HEK293 (cell line): Measurements from ENCODE around the gene OR4M1.
"Not testable (repeated sequence)": the region's sequence is repeated elsewhere in the genome, so short reads cannot be mapped to it uniquely, and the experiment has no call there.

Experiments
- CTCF ChIA-PET: fragments of 350-600 bp; formaldehyde crosslinking; extraction: SDS; loops from one replicate; lab custom pipeline; 2021; ENCODE audit warnings: antibody characterized with exemption; lab: Yijun Ruan, JAX
- POLR2A ChIA-PET: fragments of 300-600 bp; formaldehyde crosslinking; extraction: SDS; loops from one replicate; lab custom pipeline; 2020; ENCODE audit warnings: antibody characterized with exemption, inconsistent platforms; lab: Yijun Ruan, JAX
- H3K27ac ChIP-seq: fragments of 200-500 bp; sonication (Bioruptor generic); 2 replicates; pipeline ENCODE4 v1.5.1; 2014; ENCODE audit warnings: low read depth, low read length, control low read depth, inconsistent platforms; ENCODE audit errors: extremely low read depth
- H3K36me3 ChIP-seq, 2 experiments: fragments of 200-500 bp in 1 of 2; sonication (Bioruptor generic) in 1 of 2; 1 replicate in 1 of 2; 2 replicates in 1 of 2; pipeline ENCODE4 v1.5.1; 2014 to 2017; ENCODE audit warnings: inconsistent platforms in 2 of 2, low read length in 2 of 2; ENCODE audit not compliant: control insufficient read depth in 2 of 2, insufficient read depth in 1 of 2
- H3K4me1 ChIP-seq: fragments of 200-500 bp; sonication (Bioruptor generic); 2 replicates; pipeline ENCODE4 v1.5.1; 2014; ENCODE audit warnings: mild to moderate bottlenecking, low read length, inconsistent platforms; ENCODE audit not compliant: control insufficient read depth, insufficient read depth
- H3K4me3 ChIP-seq: 2 replicates; pipeline ENCODE4 v1.5.1; 2011; ENCODE audit warnings: low read depth, mild to moderate bottlenecking, control low read depth, low read length, moderate library complexity
- H3K9me3 ChIP-seq: fragments of 200-500 bp; sonication (Bioruptor generic); 2 replicates; pipeline ENCODE4 v1.5.1; 2014; ENCODE audit warnings: low read depth, low read length, inconsistent platforms; ENCODE audit not compliant: control insufficient read depth, insufficient read depth
- RBAK ChIP-seq: fragments of 450-650 bp; formaldehyde crosslinking; IDR thresholded peaks from 2 replicates; pipeline ENCODE4 v1.5.1; 2016; ENCODE audit warnings: missing biosample characterization, missing genetic modification characterization
- SALL2 ChIP-seq: fragments of 450-650 bp; formaldehyde crosslinking; IDR thresholded peaks from 2 replicates; pipeline ENCODE4 v1.5.0; 2017; ENCODE audit warnings: missing biosample characterization, mild to moderate bottlenecking, missing genetic modification characterization, borderline replicate concordance
- YY1 ChIP-seq: fragments of 450-650 bp; formaldehyde crosslinking; IDR thresholded peaks from 2 replicates; pipeline ENCODE4 v1.5.1; 2018; ENCODE audit warnings: missing biosample characterization, missing genetic modification characterization
- ZBTB49 ChIP-seq: fragments of 450-650 bp; formaldehyde crosslinking; IDR thresholded peaks from 2 replicates; pipeline ENCODE4 v1.5.1; 2016; ENCODE audit warnings: missing biosample characterization, missing genetic modification characterization, low read depth
- ZNF121 ChIP-seq: fragments of 450-650 bp; formaldehyde crosslinking; IDR thresholded peaks from 2 replicates; pipeline ENCODE4 v1.5.1; 2016; ENCODE audit warnings: missing biosample characterization, missing genetic modification characterization
- ZNF211 ChIP-seq: fragments of 450-650 bp; formaldehyde crosslinking; IDR thresholded peaks from 2 replicates; pipeline ENCODE4 v1.5.1; 2016; ENCODE audit warnings: low read depth, missing biosample characterization, missing genetic modification characterization
- ZNF23 ChIP-seq: fragments of 450-650 bp; formaldehyde crosslinking; IDR thresholded peaks from 2 replicates; pipeline ENCODE4 v1.5.1; 2016; ENCODE audit warnings: missing biosample characterization, missing genetic modification characterization, borderline replicate concordance
- ZNF274 ChIP-seq, 2 experiments: fragments of 200-500 bp in 1 of 2; fragments of 450-650 bp in 1 of 2; sonication (Bioruptor generic) in 1 of 2; formaldehyde crosslinking in 1 of 2; IDR thresholded peaks; 2 replicates each; pipeline versions ENCODE4 v1.5.1 to v1.6.1; 2014 to 2016; ENCODE audit warnings: borderline replicate concordance in 1 of 2, inconsistent platforms in 1 of 2, low read length in 1 of 2, missing biosample characterization in 1 of 2, missing genetic modification characterization in 1 of 2
- ZNF549 ChIP-seq: fragments of 450-650 bp; IDR thresholded peaks from 2 replicates; pipeline ENCODE4 v1.5.1; 2018; ENCODE audit warnings: missing biosample characterization, missing genetic modification characterization, mild to moderate bottlenecking, inconsistent platforms, moderate library complexity
- ZNF596 ChIP-seq: fragments of 450-650 bp; IDR thresholded peaks from 2 replicates; pipeline ENCODE4 v1.5.0; 2018; ENCODE audit warnings: missing biosample characterization, mild to moderate bottlenecking, missing genetic modification characterization, moderate library complexity
- ZNF610 ChIP-seq: fragments of 450-650 bp; formaldehyde crosslinking; IDR thresholded peaks from 2 replicates; pipeline ENCODE4 v1.5.1; 2016; ENCODE audit warnings: missing biosample characterization, missing genetic modification characterization, borderline replicate concordance
- ZNF777 ChIP-seq: fragments of 450-650 bp; formaldehyde crosslinking; IDR thresholded peaks from 2 replicates; pipeline ENCODE4 v1.5.1; 2017; ENCODE audit warnings: missing biosample characterization, missing genetic modification characterization, borderline replicate concordance
- TF ChIP-seq, protein P1 (sequence below): fragments of 450-650 bp; formaldehyde crosslinking; conservative IDR thresholded peaks from 2 replicates; pipeline ENCODE4 v1.5.1; 2016; ENCODE audit warnings: low read depth, missing biosample characterization, missing genetic modification characterization

Gene OR4M1

DNA sequence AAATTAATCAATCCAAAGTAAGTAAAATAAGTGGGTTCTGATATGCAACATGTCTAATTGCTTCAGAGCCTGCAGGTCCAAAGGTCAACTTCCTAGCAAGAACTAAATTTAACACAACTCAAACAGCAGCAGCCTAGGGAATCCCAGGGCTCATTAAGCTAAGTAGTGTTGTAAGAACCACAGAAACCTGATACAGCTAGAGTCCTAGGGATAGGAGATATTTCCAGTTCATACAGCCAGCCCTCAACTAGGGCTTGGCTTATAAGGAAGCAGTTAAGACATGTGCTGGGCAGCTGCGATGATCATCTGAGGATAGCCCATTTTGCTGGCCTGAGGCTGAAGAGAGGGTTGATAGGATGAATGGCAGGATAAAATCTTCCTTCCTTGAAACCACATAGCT is 30.0 kb upstream of the OR4M1 start, which contains the start of gene OR4Q3:
TSS of gene OR4Q3 (plus strand) at position 316 of the 400 bp plus-strand sequence.
- H3K36me3 ChIP-seq = no peaks in the 10 kb centered on the region
- no peaks in the 10 kb centered on the region for H3K4me1 ChIP-seq
- no peaks in the 10 kb centered on the region for H3K9me3 ChIP-seq
- H3K4me3 ChIP-seq = no peak within 1 kb of the TSS
- CTCF ChIA-PET = interaction anchor here (0.7 kb wide), 1 partner anchor 41 kb away, joined by 4 read pairs; no protein-coding TSS in a partner anchor
- POLR2A ChIA-PET = no interaction called here
- no peak for TF ChIP-seq ZNF121 (tag by site-specific recombination)
- 0 out of 2 replicates have a peak, but pooled peaks have one; percentile 5 for TF ChIP-seq ZNF549 (tag by site-specific recombination)
- TF ChIP-seq, all 188 proteins: peak for 1
- no peak within 1 kb of the TSS for H3K27ac ChIP-seq

- H3K9me3 ChIP-seq, H3K36me3 ChIP-seq, POLR2A ChIA-PET, H3K4me1 ChIP-seq, CTCF ChIA-PET, H3K27ac ChIP-seq, H3K4me3 ChIP-seq: not testable (repeated sequence)
Measured at GRCh38 chr14:19752316-19752715, 21.0 kb upstream of the OR4M1 start.

DNA sequence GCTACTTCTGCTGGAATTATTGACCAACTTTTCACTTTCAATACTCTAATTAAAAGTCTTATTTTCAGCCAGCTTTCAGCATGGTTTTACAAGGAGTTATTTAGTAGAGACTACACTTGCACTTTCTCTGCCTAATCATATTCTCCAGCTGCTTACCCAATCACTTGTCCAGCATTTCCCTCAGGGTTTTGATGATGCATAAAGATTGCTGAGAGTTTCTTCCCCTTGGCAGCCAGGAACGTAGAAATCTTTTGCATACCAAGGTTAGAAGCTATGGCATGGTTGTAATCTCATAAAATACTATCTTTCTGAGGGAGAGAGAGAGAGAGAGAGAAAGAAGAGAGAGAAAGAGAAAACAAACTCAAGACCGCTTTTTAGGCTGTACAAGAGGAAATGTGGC is 19.1 kb upstream of the OR4M1 start:
- Histone ChIP-seq H3K27ac (no peak overlapping the region), H3K9me3 (no peaks in the 10 kb centered on the region), H3K4me3 (no peak overlapping the region), H3K4me1 (no peaks in the 10 kb centered on the region), H3K36me3 (no peaks in the 10 kb centered on the region)
- TF ChIP-seq ZNF23 (no peak), YY1 (tag by site-specific recombination) (no peak), ZBTB49 (tag by site-specific recombination) (no peak), SALL2 (tag by site-specific recombination) (no peak), ZNF211 (tag by site-specific recombination) (no peak), ZNF596 (tag by site-specific recombination) (no peak), ZNF777 (no peak), RBAK (tag by site-specific recombination) (no peak), ZNF610 (no peak), ZNF274 (IDR thresholded peaks at IDR 0.05; ENCODE audit: low read length) (no peak), ZNF274 (tag by site-specific recombination; IDR thresholded peaks at IDR 0.05; ENCODE audit: borderline replicate concordance) (no peak)
- TF ChIP-seq, protein P1, sequence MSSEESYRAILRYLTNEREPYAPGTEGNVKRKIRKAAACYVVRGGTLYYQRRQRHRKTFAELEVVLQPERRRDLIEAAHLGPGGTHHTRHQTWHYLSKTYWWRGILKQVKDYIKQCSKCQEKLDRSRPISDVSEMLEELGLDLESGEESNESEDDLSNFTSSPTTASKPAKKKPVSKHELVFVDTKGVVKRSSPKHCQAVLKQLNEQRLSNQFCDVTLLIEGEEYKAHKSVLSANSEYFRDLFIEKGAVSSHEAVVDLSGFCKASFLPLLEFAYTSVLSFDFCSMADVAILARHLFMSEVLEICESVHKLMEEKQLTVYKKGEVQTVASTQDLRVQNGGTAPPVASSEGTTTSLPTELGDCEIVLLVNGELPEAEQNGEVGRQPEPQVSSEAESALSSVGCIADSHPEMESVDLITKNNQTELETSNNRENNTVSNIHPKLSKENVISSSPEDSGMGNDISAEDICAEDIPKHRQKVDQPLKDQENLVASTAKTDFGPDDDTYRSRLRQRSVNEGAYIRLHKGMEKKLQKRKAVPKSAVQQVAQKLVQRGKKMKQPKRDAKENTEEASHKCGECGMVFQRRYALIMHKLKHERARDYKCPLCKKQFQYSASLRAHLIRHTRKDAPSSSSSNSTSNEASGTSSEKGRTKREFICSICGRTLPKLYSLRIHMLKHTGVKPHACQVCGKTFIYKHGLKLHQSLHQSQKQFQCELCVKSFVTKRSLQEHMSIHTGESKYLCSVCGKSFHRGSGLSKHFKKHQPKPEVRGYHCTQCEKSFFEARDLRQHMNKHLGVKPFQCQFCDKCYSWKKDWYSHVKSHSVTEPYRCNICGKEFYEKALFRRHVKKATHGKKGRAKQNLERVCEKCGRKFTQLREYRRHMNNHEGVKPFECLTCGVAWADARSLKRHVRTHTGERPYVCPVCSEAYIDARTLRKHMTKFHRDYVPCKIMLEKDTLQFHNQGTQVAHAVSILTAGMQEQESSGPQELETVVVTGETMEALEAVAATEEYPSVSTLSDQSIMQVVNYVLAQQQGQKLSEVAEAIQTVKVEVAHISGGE (tag by site-specific recombination) = no peak
- ChIA-PET POLR2A (no interaction called here), CTCF (no interaction called here)

DNA sequence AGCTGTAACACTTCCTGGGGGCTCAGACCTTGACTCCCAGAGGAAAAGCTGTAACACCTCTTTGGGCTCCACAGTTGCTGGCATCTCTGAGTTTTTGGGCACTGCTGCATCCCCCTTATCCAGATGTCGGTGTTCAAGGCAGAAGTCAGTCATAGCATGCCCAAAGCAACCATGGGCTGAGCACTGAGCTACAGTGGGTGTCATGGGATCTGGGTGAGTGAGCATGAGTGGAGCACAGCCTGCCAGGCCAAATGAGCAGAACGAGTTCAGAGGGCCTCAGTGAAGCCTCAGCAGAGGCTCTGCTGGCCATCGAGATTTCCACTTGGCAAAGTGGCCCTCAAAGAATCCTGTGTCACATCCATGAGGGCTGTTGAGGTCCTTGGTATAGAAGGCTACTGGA is 1.8 kb upstream of the OR4M1 start:
- H3K27ac ChIP-seq, H3K9me3 ChIP-seq, POLR2A ChIA-PET, CTCF ChIA-PET, H3K4me3 ChIP-seq, H3K36me3 ChIP-seq, H3K4me1 ChIP-seq: not testable (repeated sequence)
